GM18873 (cell line): Measurements from ENCODE around the gene ZYG11B.
"Not testable (repeated sequence)": the region's sequence is repeated elsewhere in the genome, so short reads cannot be mapped to it uniquely, and the experiment has no call there.

Source experiments
- ATAC-seq: cut with Tn5 transposase; IDR thresholded peaks from one replicate; pipeline ENCODE4 v1.9.1; 2021; ENCODE audit warnings: mild to moderate bottlenecking, moderate library complexity, moderate number of reproducible peaks; ENCODE audit not compliant: unreplicated experiment, low FRiP score

The ZYG11B gene

GRCh38 chr1:52751589-52752483 is 25.6 kb downstream of the ZYG11B start:
- no peak for ATAC-seq

DNA sequence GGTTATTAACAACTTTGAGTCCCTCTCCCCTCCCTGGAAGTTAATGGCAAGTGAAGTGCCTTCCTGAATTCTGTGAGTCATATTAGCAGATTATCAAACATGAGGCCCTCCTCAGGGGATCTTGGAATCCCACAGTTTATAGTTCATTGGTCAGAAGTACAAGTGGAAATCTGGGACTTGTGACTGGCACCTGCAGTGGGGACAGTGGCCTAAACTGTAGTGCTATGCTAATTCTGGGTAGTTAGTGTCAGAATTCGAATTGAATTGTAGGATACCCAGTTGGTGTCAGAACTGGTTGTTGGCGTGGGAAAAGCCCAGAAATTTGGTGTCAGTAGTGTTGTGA is 26.2 kb downstream of the ZYG11B start:
- ATAC-seq = no peak

DNA sequence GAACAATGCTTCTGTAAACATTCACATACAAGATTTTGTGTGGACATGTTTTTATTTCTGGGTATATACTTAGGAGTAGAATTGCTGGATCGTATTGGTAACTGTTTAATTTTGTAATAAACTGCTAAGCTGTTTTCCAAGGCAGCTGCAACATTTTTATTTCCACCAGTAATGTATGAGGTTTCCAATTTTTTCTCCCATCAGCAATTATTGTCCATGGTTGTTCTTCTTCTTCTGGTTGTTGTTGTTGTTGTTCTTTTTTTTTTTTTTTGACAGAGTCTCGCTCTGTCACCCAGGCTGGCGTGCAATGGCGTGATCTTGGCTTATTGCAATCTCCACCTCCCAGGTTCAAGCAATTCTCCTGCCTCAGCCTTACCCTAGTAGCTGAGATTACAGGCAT is 26.9 kb downstream of the ZYG11B start:
- no peak for ATAC-seq

GRCh38 chr1:52756020-52756419 is 29.8 kb downstream of the ZYG11B start:
- ATAC-seq = no peak

DNA sequence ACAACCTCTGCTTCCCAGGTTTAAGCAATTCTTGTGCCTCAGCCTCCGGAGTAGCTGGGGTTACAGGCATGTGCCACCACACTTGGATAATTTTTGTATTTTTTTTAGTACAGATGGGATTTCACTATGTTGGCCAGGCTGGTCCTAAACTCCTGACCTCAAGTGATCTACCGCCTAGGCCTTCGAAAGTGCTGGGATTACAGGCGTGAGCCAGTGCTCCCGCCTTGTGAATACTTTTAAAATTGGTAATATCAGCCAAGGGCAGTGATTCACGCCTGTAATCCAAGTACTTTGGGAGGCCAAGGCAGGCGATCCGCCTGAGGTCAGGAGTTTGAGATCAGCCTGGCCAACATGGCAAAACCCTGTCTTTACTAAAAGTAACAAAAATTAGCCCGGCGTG is 33.7 kb downstream of the ZYG11B start:
- no peak for ATAC-seq

DNA sequence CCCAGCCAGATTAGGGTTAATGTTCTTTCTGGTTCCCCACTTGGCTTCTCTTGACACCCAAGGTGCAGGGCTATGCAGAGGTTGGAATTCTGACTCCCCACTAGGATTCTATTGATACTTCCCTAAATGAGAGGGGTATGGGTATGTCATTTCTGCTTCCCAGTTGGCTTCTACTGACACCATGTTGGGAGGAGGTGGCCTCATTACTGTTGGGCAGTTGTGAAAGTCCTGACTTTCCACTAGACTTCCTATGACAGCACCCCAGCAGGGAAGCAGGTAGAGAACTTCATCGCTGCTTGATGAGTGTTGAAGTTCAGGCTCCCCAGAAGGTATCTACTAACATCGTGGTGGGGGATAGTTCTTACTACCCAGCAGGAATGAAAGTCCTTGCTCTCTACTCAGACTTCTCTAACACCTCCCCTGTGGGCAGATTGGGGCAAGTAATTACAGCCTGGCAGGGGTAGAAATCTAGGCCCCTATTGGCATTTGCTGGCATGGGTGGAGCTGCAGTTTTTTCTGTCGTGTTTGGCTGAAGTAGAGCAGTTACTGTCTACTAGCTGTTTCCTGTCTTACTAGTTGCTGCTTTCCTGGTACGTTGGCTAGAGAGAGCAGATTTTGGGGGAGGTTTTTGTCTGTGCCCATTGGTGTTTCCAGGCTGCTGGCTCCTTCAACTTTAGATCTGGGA is 41.5 kb downstream of the ZYG11B start:
- no peak for ATAC-seq

DNA sequence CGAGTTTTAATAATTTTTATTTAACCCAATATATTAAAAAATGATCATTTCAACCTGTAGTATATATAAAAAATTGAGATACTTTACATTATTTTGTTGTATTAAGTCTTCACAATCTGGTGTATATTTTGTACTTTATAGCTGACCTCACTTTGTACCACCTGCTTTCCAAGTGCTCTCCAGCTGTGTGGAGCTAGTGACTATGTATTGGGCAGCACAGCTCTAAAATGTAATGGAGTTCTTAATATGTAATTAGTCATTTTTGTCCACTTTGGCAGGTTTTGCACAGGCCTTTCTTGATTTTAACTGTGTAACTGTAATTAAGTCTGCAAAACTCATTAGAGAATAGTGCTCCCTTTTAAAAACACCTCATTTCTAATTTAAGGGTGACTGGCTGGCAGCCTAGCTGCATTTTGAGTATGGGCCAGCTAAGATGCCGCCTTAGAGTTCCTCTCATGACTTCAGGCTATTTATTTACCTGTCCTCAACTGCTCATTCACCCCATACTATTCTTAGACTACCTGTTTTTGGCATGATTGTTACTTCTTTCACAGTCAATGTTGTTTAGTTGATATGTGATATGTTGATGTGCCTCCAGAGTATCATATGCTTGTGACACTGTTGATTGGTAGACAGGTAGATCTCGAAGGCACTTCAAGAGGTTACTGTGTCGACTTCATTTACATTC is 43.2 kb downstream of the ZYG11B start:
- no peak for ATAC-seq

GRCh38 chr1:52771384-52771783 is 45.1 kb downstream of the ZYG11B start:
- no peak for ATAC-seq

DNA sequence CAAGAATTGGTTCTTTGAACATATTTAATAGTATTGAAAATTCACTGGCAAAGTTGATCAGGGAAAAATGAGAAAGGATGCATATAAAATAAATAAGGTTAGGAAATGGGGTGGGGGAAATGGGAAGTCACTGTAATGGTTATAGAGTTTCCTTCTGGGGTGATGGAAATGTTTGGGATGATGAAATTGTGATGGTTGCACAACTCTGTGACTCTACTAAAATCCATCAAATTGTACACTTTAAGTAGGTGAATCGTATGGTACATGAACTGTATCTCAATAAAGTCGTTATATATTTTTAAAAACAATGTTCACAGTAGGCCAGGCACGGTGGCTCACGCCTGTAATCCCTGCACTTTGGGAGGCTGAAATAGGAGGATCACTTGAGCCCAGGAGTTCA is 59.9 kb downstream of the ZYG11B start:
- no peak for ATAC-seq

DNA sequence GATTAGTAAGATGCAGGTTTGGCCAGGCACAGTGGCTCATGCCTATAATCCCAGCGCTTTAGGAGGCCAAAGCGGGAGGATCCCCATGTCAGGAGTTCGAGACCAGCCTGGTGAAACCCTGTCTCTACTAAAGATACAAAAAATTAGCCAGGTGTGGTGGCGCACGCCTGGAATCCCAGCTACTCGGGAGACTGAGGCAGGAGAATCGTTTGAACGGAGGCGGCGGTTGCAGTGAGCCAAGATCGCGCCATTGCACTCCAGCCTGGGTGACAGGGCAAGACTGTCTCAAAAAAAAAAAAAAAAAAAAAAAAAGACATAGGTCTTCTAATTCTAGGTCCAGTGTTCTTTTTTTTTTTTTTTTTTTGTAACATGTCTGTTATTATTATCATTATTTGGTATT is 64.2 kb downstream of the ZYG11B start:
- ATAC-seq = not testable (repeated sequence)

- no peak for ATAC-seq
Measured at GRCh38 chr1:52792036-52792435, 65.8 kb downstream of the ZYG11B start.

DNA sequence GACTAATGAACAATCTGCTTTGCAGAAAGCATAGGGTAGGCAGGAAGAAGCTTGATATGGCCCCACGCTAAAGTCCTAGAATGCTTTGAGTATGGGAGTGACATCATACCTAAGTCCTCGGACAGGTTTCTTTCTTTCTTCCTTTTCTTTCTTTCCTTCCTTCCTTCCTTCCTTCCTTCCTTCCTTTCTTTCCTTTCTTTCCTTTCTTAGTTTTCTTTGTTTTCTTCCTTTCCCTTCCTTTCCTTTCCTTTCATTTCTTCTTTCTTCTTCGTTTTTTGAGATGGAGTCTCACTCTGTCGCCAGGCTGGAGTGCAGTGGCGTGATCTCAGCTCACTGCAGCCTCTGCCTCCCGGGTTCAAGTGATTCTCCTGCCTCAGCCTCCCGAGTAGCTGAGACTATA is 67.5 kb downstream of the ZYG11B start:
- not testable (repeated sequence) for ATAC-seq

- ATAC-seq = no peak
Measured at GRCh38 chr1:52795464-52795863, 69.2 kb downstream of the ZYG11B start.

DNA sequence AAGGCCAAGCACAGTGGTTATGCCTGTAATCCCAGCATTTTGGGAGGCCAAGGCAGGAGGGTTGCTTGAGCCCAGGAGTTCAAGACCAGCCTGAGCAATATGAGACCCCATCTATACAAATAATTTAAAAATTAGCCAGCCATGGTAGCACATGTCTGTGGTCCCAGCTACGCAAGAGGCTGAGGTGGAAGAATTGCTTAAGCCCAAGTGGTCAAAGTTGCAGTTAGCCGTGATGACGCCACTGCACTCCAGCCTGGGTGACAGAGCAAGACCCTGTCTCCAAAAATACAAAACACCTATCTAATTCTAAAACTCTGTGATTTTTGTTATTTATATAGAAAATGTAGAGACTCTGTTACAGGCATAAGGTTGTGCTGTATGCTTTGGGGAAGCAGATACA is 72.1 kb downstream of the ZYG11B start:
- ATAC-seq = no peak

DNA sequence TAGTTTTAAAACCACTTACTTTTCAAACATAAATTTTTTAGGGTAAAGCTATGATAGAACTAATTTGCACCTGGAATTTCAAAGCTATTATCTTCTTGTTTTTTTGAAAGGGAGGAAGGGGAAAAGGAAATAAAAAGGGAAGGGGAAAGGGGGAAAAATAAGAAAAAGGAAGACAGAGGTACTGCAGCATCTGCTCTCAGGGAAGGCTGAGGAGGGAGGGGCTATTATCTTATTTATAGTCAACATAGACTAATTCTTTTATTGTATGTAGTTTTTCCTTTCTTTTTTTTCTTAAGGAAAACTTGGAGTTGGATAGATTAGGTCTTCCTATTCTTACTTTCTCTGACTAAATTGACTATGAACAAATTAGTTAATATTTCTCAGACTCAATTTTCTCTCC is 74.8 kb downstream of the ZYG11B start:
- no peak for ATAC-seq

GRCh38 chr1:52804083-52804482 is 77.8 kb downstream of the ZYG11B start:
- not testable (repeated sequence) for ATAC-seq

GRCh38 chr1:52814465-52814864 is 88.2 kb downstream of the ZYG11B start:
- no peak for ATAC-seq

- ATAC-seq = not testable (repeated sequence)
Measured at GRCh38 chr1:52820830-52821229, 94.6 kb downstream of the ZYG11B start.

DNA sequence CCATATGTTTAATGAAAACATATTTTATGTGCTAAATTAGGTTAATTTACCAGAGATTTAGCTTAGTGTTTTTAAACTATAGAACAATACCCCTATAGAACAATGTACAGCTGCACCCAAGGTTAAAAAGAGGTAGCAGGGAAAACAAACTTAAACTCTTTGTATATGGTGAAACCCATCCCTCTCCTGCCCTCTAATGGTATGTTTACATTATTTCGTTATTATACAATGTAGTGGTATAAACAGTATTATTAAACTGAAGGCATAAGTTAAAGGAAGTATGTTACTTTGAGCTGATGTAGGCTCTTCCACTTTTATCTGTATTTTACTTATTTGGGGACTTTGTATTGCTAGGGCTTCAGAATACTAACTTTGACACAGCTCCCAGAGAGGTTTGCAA is 99.6 kb downstream of the ZYG11B start:
- ATAC-seq = no peak

DNA sequence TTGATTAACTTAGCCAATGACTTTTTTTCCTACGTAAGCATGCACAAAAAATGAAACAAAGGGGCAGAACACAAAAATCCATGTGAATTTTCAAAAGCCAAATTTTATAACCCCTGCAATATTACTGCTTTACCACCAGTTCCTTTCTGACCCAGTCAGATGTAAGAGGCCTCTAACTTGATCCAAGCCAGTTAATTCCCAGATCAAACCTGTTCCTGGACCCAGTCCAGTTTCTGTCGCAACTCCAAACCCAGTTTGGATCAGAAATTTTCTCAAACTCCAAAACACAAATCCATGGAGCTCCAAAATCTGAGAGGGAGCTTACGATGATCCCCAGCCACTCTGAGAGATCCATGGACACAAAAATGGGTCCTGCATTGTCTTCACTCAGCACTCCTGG is 108.5 kb downstream of the ZYG11B start:
- no peak for ATAC-seq

- no peak for ATAC-seq
Measured at GRCh38 chr1:52836035-52836434, 109.8 kb downstream of the ZYG11B start.
